ENCODE measurements around the gene UGT1A1. TPM values are rescaled to one million over a fixed set of nuclear protein-coding genes. Genes with fewer than 3 reads are reported as not detected.

UGT1A1 gene
- total and polyA plus RNA-seq, 2 donors (not counting 1 experiment from before 2014, with no cell fraction given): not detected

- H3K9me3 Mint-ChIP-seq (ENCODE audit: insufficient read depth): peaks cover 2% of the 10 kb centered on the region
- H3K27ac Mint-ChIP-seq: no peak overlapping the region
- Histone ChIP-seq H3K9ac (ENCODE audit: low read length) (no peak overlapping the region), H3K27ac (ENCODE audit: low read length in 2 of 2) (no peak overlapping the region), H4K20me1 (ENCODE audit: control insufficient read depth, insufficient read depth, low read length, poor library complexity, severe bottlenecking) (no peaks in the 10 kb centered on the region), H3K36me3 (replicated peaks in 1 of 2; ENCODE audit: control extremely low read depth in 1 of 2, control insufficient read depth in 1 of 2, extremely low read depth in 1 of 2, insufficient read depth in 2 of 2, low read length in 1 of 2) (no peaks in the 10 kb centered on the region), H3K27me3 (replicated peaks in 1 of 4; ENCODE audit: control extremely low read depth in 1 of 4, control insufficient read depth in 3 of 4, insufficient read depth in 4 of 4, low read length in 3 of 4) (peaks cover 0 to 3% (median 0%) of the 10 kb centered on the region in 4 experiments), H3K4me3 (ENCODE audit: control extremely low read depth in 1 of 5, extremely low read depth in 1 of 5, insufficient read depth in 1 of 5, low read depth in 2 of 5, low read length in 4 of 5) (no peak overlapping the region), H2AFZ (ENCODE audit: insufficient read depth, low read depth, low read length, poor library complexity, severe bottlenecking) (no peak overlapping the region), H3K4me2 (replicated peaks; ENCODE audit: low read depth, low read length, poor library complexity, severe bottlenecking) (no peak overlapping the region), H3K9me3 (ENCODE audit: control extremely low read depth in 1 of 3, control insufficient read depth in 2 of 3, insufficient read depth in 1 of 3, low read length in 2 of 3) (no peaks in the 10 kb centered on the region), H3K4me1 (ENCODE audit: control insufficient read depth in 2 of 2, insufficient read depth in 2 of 2, low read length in 2 of 2) (no peaks in the 10 kb centered on the region), H3K79me2 (ENCODE audit: control insufficient read depth, insufficient read depth, low read length) (no peaks in the 10 kb centered on the region)
- DNase-seq (no peak), ATAC-seq (ENCODE audit: low read depth) (no peak)
- 93% methylated on average over 9 of the region's 9 CpGs for WGBS (ENCODE audit: insufficient coverage)
- no peak overlapping the region for H3K4me3 Mint-ChIP-seq
- H3K27me3 Mint-ChIP-seq: peaks cover 33% of the 10 kb centered on the region
- no peaks in the 10 kb centered on the region for H3K4me1 Mint-ChIP-seq
- ChIA-PET CTCF (no interaction called here), POLR2A (no interaction called here)
- intact Hi-C loops (cut with micrococcal nuclease): no loop called here
- TF ChIP-seq CTCF (IDR thresholded peaks at IDR 0.05): no peak
- TF ChIP-seq EZH2 (IDR thresholded peaks at IDR 0.05; ENCODE audit: borderline replicate concordance, insufficient read depth, low read depth, low read length, poor library complexity, severe bottlenecking): no peak
These were observed 9.2 kb downstream of the UGT1A1 start for GRCh38 chr2:233769260-233769659.

GRCh38 chr2:233772153-233772552 is 12.1 kb downstream of the UGT1A1 start:
- peaks cover 16% of the 10 kb centered on the region for H3K27me3 Mint-ChIP-seq
- H3K4me1 Mint-ChIP-seq: no peaks in the 10 kb centered on the region
- 98% methylated on average over 11 of the region's 16 CpGs for WGBS (ENCODE audit: insufficient coverage)
- ChIA-PET CTCF (no interaction called here), POLR2A (no interaction called here)
- Histone ChIP-seq H3K9me3 (ENCODE audit: control extremely low read depth in 1 of 3, control insufficient read depth in 2 of 3, insufficient read depth in 1 of 3, low read length in 2 of 3) (peaks cover 0 to 19% (median 8%) of the 10 kb centered on the region in 3 donors), H3K9ac (ENCODE audit: low read length) (no peak overlapping the region), H3K79me2 (ENCODE audit: control insufficient read depth, insufficient read depth, low read length) (no peaks in the 10 kb centered on the region), H2AFZ (ENCODE audit: insufficient read depth, low read depth, low read length, poor library complexity, severe bottlenecking) (no peak overlapping the region), H4K20me1 (ENCODE audit: control insufficient read depth, insufficient read depth, low read length, poor library complexity, severe bottlenecking) (no peaks in the 10 kb centered on the region), H3K4me3 (ENCODE audit: control extremely low read depth in 1 of 5, extremely low read depth in 1 of 5, insufficient read depth in 1 of 5, low read depth in 2 of 5, low read length in 4 of 5) (no peak overlapping the region), H3K27me3 (replicated peaks in 1 of 4; ENCODE audit: control extremely low read depth in 1 of 4, control insufficient read depth in 3 of 4, insufficient read depth in 4 of 4, low read length in 3 of 4) (peaks cover 0 to 3% (median 1%) of the 10 kb centered on the region in 4 experiments), H3K27ac (ENCODE audit: low read length in 2 of 2) (no peak overlapping the region), H3K4me1 (ENCODE audit: control insufficient read depth in 2 of 2, insufficient read depth in 2 of 2, low read length in 2 of 2) (no peaks in the 10 kb centered on the region), H3K36me3 (replicated peaks in 1 of 2; ENCODE audit: control extremely low read depth in 1 of 2, control insufficient read depth in 1 of 2, extremely low read depth in 1 of 2, insufficient read depth in 2 of 2, low read length in 1 of 2) (no peaks in the 10 kb centered on the region), H3K4me2 (replicated peaks; ENCODE audit: low read depth, low read length, poor library complexity, severe bottlenecking) (no peak overlapping the region)
- H3K27ac Mint-ChIP-seq: no peak overlapping the region
- DNase-seq (no peak), ATAC-seq (ENCODE audit: low read depth) (no peak)
- intact Hi-C loops (cut with micrococcal nuclease): no loop called here
- H3K4me3 Mint-ChIP-seq: no peak overlapping the region
- peaks cover 7% of the 10 kb centered on the region for H3K9me3 Mint-ChIP-seq (ENCODE audit: insufficient read depth)
- no peak for TF ChIP-seq EZH2 (IDR thresholded peaks at IDR 0.05; ENCODE audit: borderline replicate concordance, insufficient read depth, low read depth, low read length, poor library complexity, severe bottlenecking)
- TF ChIP-seq CTCF (IDR thresholded peaks at IDR 0.05): no peak
